Measurements from ENCODE around the gene RUNX2. TPM values are rescaled to one million over a fixed set of nuclear protein-coding genes. Genes with fewer than 3 reads are reported as not detected.

The RUNX2 gene
- total RNA-seq, 1 donor from 2014 or later, result 0.09 TPM

DNA sequence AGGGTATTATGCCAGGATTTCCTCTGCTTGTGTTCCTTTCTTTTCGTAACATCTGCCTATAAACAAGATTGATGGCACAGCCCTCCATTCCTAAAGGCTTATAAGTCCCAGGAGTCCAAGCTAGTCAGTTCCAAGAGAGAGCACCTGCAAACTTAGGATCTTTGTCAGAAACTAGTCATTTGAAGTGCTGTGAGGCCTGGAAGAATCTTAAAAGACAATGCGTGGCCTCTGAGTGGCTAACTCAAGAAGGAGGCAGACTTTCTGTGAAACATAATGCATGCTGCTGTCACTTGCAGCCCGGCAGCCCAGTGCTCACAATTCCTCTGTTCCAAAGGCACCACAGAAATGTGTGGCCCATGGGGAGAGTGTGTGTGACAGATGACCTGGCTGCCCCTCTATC lies 184.6 kb downstream of the RUNX2 start:
- H3K36me3 Mint-ChIP-seq, result no peaks in the 10 kb centered on the region
- TF ChIP-seq EZH2phosphoT487 (IDR thresholded peaks at IDR 0.05) (no peak), EZH2 (IDR thresholded peaks at IDR 0.05) (no peak)
- TF ChIP-seq, protein P1, sequence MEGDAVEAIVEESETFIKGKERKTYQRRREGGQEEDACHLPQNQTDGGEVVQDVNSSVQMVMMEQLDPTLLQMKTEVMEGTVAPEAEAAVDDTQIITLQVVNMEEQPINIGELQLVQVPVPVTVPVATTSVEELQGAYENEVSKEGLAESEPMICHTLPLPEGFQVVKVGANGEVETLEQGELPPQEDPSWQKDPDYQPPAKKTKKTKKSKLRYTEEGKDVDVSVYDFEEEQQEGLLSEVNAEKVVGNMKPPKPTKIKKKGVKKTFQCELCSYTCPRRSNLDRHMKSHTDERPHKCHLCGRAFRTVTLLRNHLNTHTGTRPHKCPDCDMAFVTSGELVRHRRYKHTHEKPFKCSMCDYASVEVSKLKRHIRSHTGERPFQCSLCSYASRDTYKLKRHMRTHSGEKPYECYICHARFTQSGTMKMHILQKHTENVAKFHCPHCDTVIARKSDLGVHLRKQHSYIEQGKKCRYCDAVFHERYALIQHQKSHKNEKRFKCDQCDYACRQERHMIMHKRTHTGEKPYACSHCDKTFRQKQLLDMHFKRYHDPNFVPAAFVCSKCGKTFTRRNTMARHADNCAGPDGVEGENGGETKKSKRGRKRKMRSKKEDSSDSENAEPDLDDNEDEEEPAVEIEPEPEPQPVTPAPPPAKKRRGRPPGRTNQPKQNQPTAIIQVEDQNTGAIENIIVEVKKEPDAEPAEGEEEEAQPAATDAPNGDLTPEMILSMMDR (IDR thresholded peaks at IDR 0.05), result no peak

DNA sequence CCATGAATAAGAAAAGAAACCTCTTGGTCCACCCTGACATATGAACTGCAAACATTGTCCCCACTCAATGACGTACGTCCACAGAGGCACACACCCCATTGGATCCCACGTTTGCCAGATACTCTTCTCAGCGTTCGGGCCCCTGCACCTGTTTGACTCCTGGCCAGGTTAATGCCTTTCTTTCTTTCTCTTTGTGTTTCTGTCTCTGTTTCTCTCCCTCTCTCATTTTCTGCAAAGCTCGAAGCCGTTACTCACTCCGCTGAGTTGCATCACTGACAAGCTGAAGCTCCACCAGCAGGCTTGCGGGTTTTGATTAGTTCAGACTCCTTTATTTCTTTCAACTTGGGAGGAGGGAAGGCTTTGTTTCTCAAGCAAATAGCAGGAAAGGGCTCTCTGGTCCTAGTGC lies 185.1 kb downstream of the RUNX2 start:
- H3K36me3 Mint-ChIP-seq, result no peaks in the 10 kb centered on the region
- no peaks in the 10 kb centered on the region for H3K9me3 Mint-ChIP-seq
- H3K4me1 ChIP-seq, result peaks cover 30% of the 10 kb centered on the region
- H3K36me3 ChIP-seq, result no peaks in the 10 kb centered on the region
- no peak overlapping the region for H3K4me3 Mint-ChIP-seq
- TF ChIP-seq, protein P1 (IDR thresholded peaks at IDR 0.05), result no peak
- TF ChIP-seq EZH2 (IDR thresholded peaks at IDR 0.05) (no peak), EZH2phosphoT487 (IDR thresholded peaks at IDR 0.05) (no peak)
- H3K4me1 Mint-ChIP-seq, result peaks cover 26% of the 10 kb centered on the region
- H3K9ac ChIP-seq, result no peak overlapping the region
- H3K4me3 ChIP-seq, result no peak overlapping the region
- H3K27ac Mint-ChIP-seq, result peak overlapping the region; percentile 34
- peaks cover 23% of the 10 kb centered on the region for H3F3A ChIP-seq (ENCODE audit: low read depth)
- DNase-seq (ENCODE audit: low spot score), result peak; percentile 58
- no peaks in the 10 kb centered on the region for H3K79me2 ChIP-seq (ENCODE audit: low read depth)
- H3K9me3 ChIP-seq (ENCODE audit: low read depth), result no peaks in the 10 kb centered on the region
- H3K4me2 ChIP-seq, result peak overlapping the region; percentile 64
- no peaks in the 10 kb centered on the region for H3K27me3 ChIP-seq
- no peaks in the 10 kb centered on the region for H3K27me3 Mint-ChIP-seq (ENCODE audit: insufficient read depth, low read depth)
- H4K20me1 ChIP-seq (ENCODE audit: low read depth), result no peaks in the 10 kb centered on the region
- H2AFZ ChIP-seq (replicated peaks), result peak overlapping the region; percentile 70
- no peak overlapping the region for H3K27ac ChIP-seq

More for the DNA sequence above, 184.6 kb downstream of the RUNX2 start:
- peaks cover 26% of the 10 kb centered on the region for H3K4me1 Mint-ChIP-seq
- H3K9ac ChIP-seq, result no peak overlapping the region
- H3F3A ChIP-seq (ENCODE audit: low read depth), result peaks cover 23% of the 10 kb centered on the region
- peak overlapping the region; percentile 70 for H2AFZ ChIP-seq (replicated peaks)
- no peaks in the 10 kb centered on the region for H3K36me3 ChIP-seq
- no peaks in the 10 kb centered on the region for H4K20me1 ChIP-seq (ENCODE audit: low read depth)
- H3K4me2 ChIP-seq, result peak overlapping the region; percentile 64
- no peaks in the 10 kb centered on the region for H3K79me2 ChIP-seq (ENCODE audit: low read depth)
- H3K27ac ChIP-seq, result no peak overlapping the region
- DNase-seq (ENCODE audit: low spot score), result peak; percentile 46
- H3K4me3 Mint-ChIP-seq, result no peak overlapping the region
- H3K27ac Mint-ChIP-seq, result peak overlapping the region; percentile 81
- H3K9me3 ChIP-seq (ENCODE audit: low read depth), result no peaks in the 10 kb centered on the region
- H3K9me3 Mint-ChIP-seq, result no peaks in the 10 kb centered on the region
- no peaks in the 10 kb centered on the region for H3K27me3 Mint-ChIP-seq (ENCODE audit: insufficient read depth, low read depth)
- no peak overlapping the region for H3K4me3 ChIP-seq
- no peaks in the 10 kb centered on the region for H3K27me3 ChIP-seq
- H3K4me1 ChIP-seq, result peaks cover 30% of the 10 kb centered on the region

DNA sequence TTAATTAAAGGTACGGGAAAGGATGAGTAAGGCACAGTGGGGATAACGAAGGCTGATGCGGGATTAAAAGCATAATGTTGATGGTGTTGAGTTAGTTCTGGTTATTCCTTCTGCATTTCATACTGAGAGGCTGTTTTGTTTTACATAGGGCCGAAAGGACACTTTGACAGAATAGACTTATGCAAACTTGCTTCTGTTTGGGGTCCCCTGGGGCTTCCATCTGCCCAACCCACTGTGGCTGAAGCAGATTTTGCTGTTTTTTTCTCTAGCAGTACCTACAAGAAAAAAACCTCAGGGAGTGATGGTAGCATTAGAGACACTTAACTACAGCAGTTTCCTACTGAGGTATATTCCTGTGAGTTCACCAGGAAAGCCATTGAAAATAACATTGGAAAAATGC lies 185.7 kb downstream of the RUNX2 start:
- Histone ChIP-seq H3K27ac (no peak overlapping the region), H3K79me2 (ENCODE audit: low read depth) (no peaks in the 10 kb centered on the region), H3K27me3 (no peaks in the 10 kb centered on the region), H2AFZ (replicated peaks) (no peak overlapping the region), H3K36me3 (no peaks in the 10 kb centered on the region), H3K4me3 (no peak overlapping the region), H3K4me2 (peak overlapping the region; percentile 64), H3K4me1 (peaks cover 30% of the 10 kb centered on the region), H4K20me1 (ENCODE audit: low read depth) (no peaks in the 10 kb centered on the region), H3F3A (ENCODE audit: low read depth) (peaks cover 23% of the 10 kb centered on the region), H3K9me3 (ENCODE audit: low read depth) (no peaks in the 10 kb centered on the region), H3K9ac (no peak overlapping the region)
- no peak for DNase-seq (ENCODE audit: low spot score)
- Mint-ChIP-seq H3K27ac (peak overlapping the region; percentile 34), H3K4me3 (no peak overlapping the region), H3K27me3 (ENCODE audit: insufficient read depth, low read depth) (no peaks in the 10 kb centered on the region), H3K36me3 (no peaks in the 10 kb centered on the region), H3K4me1 (peaks cover 26% of the 10 kb centered on the region), H3K9me3 (no peaks in the 10 kb centered on the region)
- TF ChIP-seq EZH2 (IDR thresholded peaks at IDR 0.05), result no peak
- no peak for TF ChIP-seq EZH2phosphoT487 (IDR thresholded peaks at IDR 0.05)
- TF ChIP-seq, protein P1 (IDR thresholded peaks at IDR 0.05), result no peak
